Fibroblast of lung (primary cell): Measurements from ENCODE around the gene PDK3. TPM values are rescaled to one million over a fixed set of nuclear protein-coding genes. Genes with fewer than 3 reads are reported as not detected.

Source experiments
- DNase-seq, 2 donors: peaks; one replicate each; pipeline versions ENCODE4 v3.0.0 to v3.0.0-alpha.2; 2010; ENCODE audit warnings: low read depth in 2 of 2
- H2AFZ ChIP-seq: 2 replicates; pipeline ENCODE4 v1.5.1; 2012; ENCODE audit warnings: low read length, control low read depth, inconsistent platforms
- H3K27ac ChIP-seq: 2 replicates; pipeline ENCODE4 v1.5.1; 2011; ENCODE audit warnings: low read length, control low read depth; ENCODE audit not compliant: insufficient read depth
- H3K27me3 ChIP-seq: 2 replicates; pipeline ENCODE4 v1.5.1; 2011; ENCODE audit warnings: mild to moderate bottlenecking, low read length; ENCODE audit not compliant: control insufficient read depth, insufficient read depth
- H3K36me3 ChIP-seq: 2 replicates; pipeline ENCODE4 v1.5.1; 2011; ENCODE audit warnings: low read length; ENCODE audit not compliant: control insufficient read depth, insufficient read depth
- H3K4me1 ChIP-seq: 2 replicates; pipeline ENCODE4 v1.5.1; 2011; ENCODE audit warnings: low read length; ENCODE audit not compliant: control insufficient read depth, insufficient read depth; ENCODE audit errors: extremely low read depth
- H3K4me2 ChIP-seq: 2 replicates; pipeline ENCODE4 v1.5.1; 2011; ENCODE audit warnings: low read length, control low read depth; ENCODE audit not compliant: insufficient read depth; ENCODE audit errors: extremely low read depth
- H3K4me3 ChIP-seq, 4 experiments: fragments of 200-600 bp in 1 of 4; sonication (generic) in 1 of 4; replicated peaks in 1 of 4; 2 replicates each; pipeline ENCODE4 v1.5.1; 2011 to 2016; ENCODE audit warnings: low read length in 4 of 4, low read depth in 3 of 4, mild to moderate bottlenecking in 3 of 4, control low read depth in 2 of 4, inconsistent platforms in 1 of 4, mixed read lengths in 1 of 4; ENCODE audit not compliant: insufficient read depth in 1 of 4; ENCODE audit errors: control extremely low read depth in 1 of 4
- H3K79me2 ChIP-seq: 2 replicates; pipeline ENCODE4 v1.5.1; 2012; ENCODE audit warnings: mild to moderate bottlenecking, low read length, inconsistent platforms; ENCODE audit not compliant: control insufficient read depth, insufficient read depth
- H3K9ac ChIP-seq: 2 replicates; pipeline ENCODE4 v1.5.1; 2011; ENCODE audit warnings: mild to moderate bottlenecking, low read length, control low read depth; ENCODE audit not compliant: insufficient read depth
- H3K9me3 ChIP-seq: 2 replicates; pipeline ENCODE4 v1.5.1; 2012; ENCODE audit warnings: low read depth, low read length; ENCODE audit not compliant: control insufficient read depth, insufficient read depth
- H4K20me1 ChIP-seq: 2 replicates; pipeline ENCODE4 v1.5.1; 2011; ENCODE audit warnings: low read length; ENCODE audit not compliant: control insufficient read depth, insufficient read depth; ENCODE audit errors: extremely low read depth
- EZH2 ChIP-seq: IDR thresholded peaks from 2 replicates; pipeline ENCODE4 v1.5.1; 2012; ENCODE audit warnings: low read length, control low read depth, mild to moderate bottlenecking; ENCODE audit errors: missing control alignments
- polyA plus RNA-seq, 2 donors: library from polyadenylated mRNA; depleted of rRNA in 1 of 2; stranded (reverse) in 1 of 2; unstranded in 1 of 2; fragments of >200 nt; gene quantifications; 2 replicates each; pipeline ENCODE4 v1.2.1, GENCODE V29; 2011 to 2012; ENCODE audit warnings: missing spikeins in 1 of 2
- total RNA-seq: library from RNA; depleted of rRNA; stranded (reverse); fragments of >200 nt; gene quantifications from 2 replicates; pipeline ENCODE4 v1.2.1, GENCODE V29; 2014
- TF ChIP-seq, protein P1 (sequence below), 2 donors: IDR thresholded peaks in 1 of 2; conservative IDR thresholded peaks in 1 of 2; 1 replicate in 1 of 2; 2 replicates in 1 of 2; pipeline ENCODE4 v1.5.1; 2011 to 2012; ENCODE audit warnings: low read length in 2 of 2, control low read depth in 1 of 2, inconsistent platforms in 1 of 2, low read depth in 1 of 2, mild to moderate bottlenecking in 1 of 2

Gene PDK3
- total and polyA plus RNA-seq, 2 donors (not counting 1 experiment from before 2014, with no cell fraction given) = 2.8 to 4.2 TPM

GRCh38 chrX:24494647-24495075, 29.6 kb downstream of the PDK3 start:
- no peaks in the 10 kb centered on the region for H3K4me1 ChIP-seq
- TF ChIP-seq, protein P1, sequence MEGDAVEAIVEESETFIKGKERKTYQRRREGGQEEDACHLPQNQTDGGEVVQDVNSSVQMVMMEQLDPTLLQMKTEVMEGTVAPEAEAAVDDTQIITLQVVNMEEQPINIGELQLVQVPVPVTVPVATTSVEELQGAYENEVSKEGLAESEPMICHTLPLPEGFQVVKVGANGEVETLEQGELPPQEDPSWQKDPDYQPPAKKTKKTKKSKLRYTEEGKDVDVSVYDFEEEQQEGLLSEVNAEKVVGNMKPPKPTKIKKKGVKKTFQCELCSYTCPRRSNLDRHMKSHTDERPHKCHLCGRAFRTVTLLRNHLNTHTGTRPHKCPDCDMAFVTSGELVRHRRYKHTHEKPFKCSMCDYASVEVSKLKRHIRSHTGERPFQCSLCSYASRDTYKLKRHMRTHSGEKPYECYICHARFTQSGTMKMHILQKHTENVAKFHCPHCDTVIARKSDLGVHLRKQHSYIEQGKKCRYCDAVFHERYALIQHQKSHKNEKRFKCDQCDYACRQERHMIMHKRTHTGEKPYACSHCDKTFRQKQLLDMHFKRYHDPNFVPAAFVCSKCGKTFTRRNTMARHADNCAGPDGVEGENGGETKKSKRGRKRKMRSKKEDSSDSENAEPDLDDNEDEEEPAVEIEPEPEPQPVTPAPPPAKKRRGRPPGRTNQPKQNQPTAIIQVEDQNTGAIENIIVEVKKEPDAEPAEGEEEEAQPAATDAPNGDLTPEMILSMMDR (conservative IDR thresholded peaks at IDR 0.05 in 1 of 2, IDR thresholded peaks at IDR 0.05 in 1 of 2; ENCODE audit: low read depth in 1 of 2, low read length in 2 of 2) = no peak
- no peak for TF ChIP-seq EZH2
- H4K20me1 ChIP-seq = no peaks in the 10 kb centered on the region
- H3K79me2 ChIP-seq = no peaks in the 10 kb centered on the region
- H3K27me3 ChIP-seq = no peaks in the 10 kb centered on the region
- H3K9ac ChIP-seq = no peak overlapping the region
- peak overlapping the region in 1 of 4 experiments; percentile 14 for H3K4me3 ChIP-seq
- no peak overlapping the region for H3K4me2 ChIP-seq
- no peak overlapping the region for H3K27ac ChIP-seq
- no peaks in the 10 kb centered on the region for H3K9me3 ChIP-seq
- no peak overlapping the region for H2AFZ ChIP-seq
- no peaks in the 10 kb centered on the region for H3K36me3 ChIP-seq
- peak; percentile 73 to 87 for DNase-seq

- Histone ChIP-seq H3K4me2 (no peak overlapping the region), H4K20me1 (no peaks in the 10 kb centered on the region), H2AFZ (no peak overlapping the region), H3K9ac (no peak overlapping the region), H3K79me2 (no peaks in the 10 kb centered on the region), H3K36me3 (no peaks in the 10 kb centered on the region), H3K27ac (no peak overlapping the region), H3K9me3 (no peaks in the 10 kb centered on the region), H3K27me3 (no peaks in the 10 kb centered on the region), H3K4me3 (no peak overlapping the region), H3K4me1 (no peaks in the 10 kb centered on the region)
- no peak for DNase-seq
- TF ChIP-seq, protein P1 (conservative IDR thresholded peaks at IDR 0.05 in 1 of 2, IDR thresholded peaks at IDR 0.05 in 1 of 2; ENCODE audit: low read depth in 1 of 2, low read length in 2 of 2) = no peak
- no peak for TF ChIP-seq EZH2
Observed at GRCh38 chrX:24495700-24496099, 30.6 kb downstream of the PDK3 start.

DNA sequence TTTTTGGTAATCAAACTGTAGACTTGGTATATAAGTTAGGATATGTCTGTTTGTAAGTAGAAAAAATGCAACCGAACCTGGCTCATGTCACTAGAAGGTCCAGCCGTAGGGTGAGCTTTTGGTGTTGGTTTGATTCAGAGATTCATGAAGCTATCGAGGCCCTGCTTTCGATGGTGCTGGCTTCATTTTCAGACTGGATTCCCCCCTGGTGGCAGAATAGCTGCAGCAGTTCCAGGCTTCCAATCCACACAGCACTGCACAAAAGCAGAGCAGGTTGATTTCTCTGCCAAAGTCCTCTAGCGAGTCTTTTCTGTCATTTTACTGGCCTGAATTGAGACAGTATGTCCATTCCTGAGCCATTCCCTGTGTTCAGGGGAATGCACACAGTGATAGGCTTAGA, 33.1 kb downstream of the PDK3 start:
- Histone ChIP-seq H3K4me3 (no peak overlapping the region), H3K79me2 (no peaks in the 10 kb centered on the region), H3K9me3 (no peaks in the 10 kb centered on the region), H3K4me1 (no peaks in the 10 kb centered on the region), H3K9ac (no peak overlapping the region), H4K20me1 (no peaks in the 10 kb centered on the region), H3K36me3 (no peaks in the 10 kb centered on the region), H3K27me3 (no peaks in the 10 kb centered on the region), H3K4me2 (no peak overlapping the region), H2AFZ (no peak overlapping the region), H3K27ac (no peak overlapping the region)
- peak; percentile 1 to 7 for DNase-seq
- TF ChIP-seq, protein P1 (conservative IDR thresholded peaks at IDR 0.05 in 1 of 2, IDR thresholded peaks at IDR 0.05 in 1 of 2; ENCODE audit: low read depth in 1 of 2, low read length in 2 of 2) = peak; percentile 5 to 29
- TF ChIP-seq EZH2 = no peak
